Mesenchymal stem cell (in vitro differentiated cells and primary cell): Measurements from ENCODE around the gene ZC3H13.

Experiments used
- DNase-seq: peaks from one replicate; pipeline ENCODE4 v3.0.0-alpha.2; 2013
- H2AFZ ChIP-seq: one replicate; pipeline ENCODE4 v1.6.1; 2013; ENCODE audit warnings: low read depth, mild to moderate bottlenecking, control low read depth, inconsistent platforms, low read length, moderate library complexity
- H2AK5ac ChIP-seq: 2 replicates; pipeline ENCODE4 v1.6.1; 2013; ENCODE audit warnings: low read length, moderate library complexity, mild to moderate bottlenecking, inconsistent platforms; ENCODE audit not compliant: severe bottlenecking
- H2BK120ac ChIP-seq: one replicate; pipeline ENCODE4 v1.6.1; 2013; ENCODE audit warnings: low read depth, mild to moderate bottlenecking, inconsistent platforms, low read length, moderate library complexity
- H2BK12ac ChIP-seq, 2 experiments: one replicate each; pipeline ENCODE4 v1.6.1; 2013; ENCODE audit warnings: inconsistent platforms in 2 of 2, low read length in 2 of 2, mild to moderate bottlenecking in 2 of 2, moderate library complexity in 2 of 2, control low read depth in 1 of 2
- H2BK15ac ChIP-seq: one replicate; pipeline ENCODE4 v1.6.1; 2013; ENCODE audit warnings: mild to moderate bottlenecking, low read depth, inconsistent platforms; ENCODE audit not compliant: poor library complexity, severe bottlenecking
- H2BK5ac ChIP-seq: 2 replicates; pipeline ENCODE4 v1.6.1; 2013; ENCODE audit warnings: low read depth, mild to moderate bottlenecking, low read length, control low read depth, inconsistent platforms; ENCODE audit not compliant: poor library complexity, severe bottlenecking
- H3K14ac ChIP-seq, 2 experiments: one replicate each; pipeline ENCODE4 v1.6.1; 2013; ENCODE audit warnings: inconsistent platforms in 2 of 2, low read length in 2 of 2, control low read depth in 1 of 2, mild to moderate bottlenecking in 1 of 2, moderate library complexity in 1 of 2
- H3K18ac ChIP-seq, 2 experiments: one replicate each; pipeline ENCODE4 v1.6.1; 2013; ENCODE audit warnings: inconsistent platforms in 2 of 2, low read length in 2 of 2, control low read depth in 1 of 2, low read depth in 1 of 2, mild to moderate bottlenecking in 1 of 2
- H3K23ac ChIP-seq, 2 experiments: one replicate each; pipeline ENCODE4 v1.6.1; 2013; ENCODE audit warnings: inconsistent platforms in 2 of 2, low read length in 2 of 2, mild to moderate bottlenecking in 2 of 2, moderate library complexity in 2 of 2, control low read depth in 1 of 2
- H3K27ac ChIP-seq: 2 replicates; pipeline ENCODE4 v1.5.1; 2013; ENCODE audit warnings: mild to moderate bottlenecking, moderate library complexity, low read length, control low read depth, inconsistent platforms; ENCODE audit not compliant: poor library complexity, severe bottlenecking
- H3K27me3 ChIP-seq, 2 experiments: 2 replicates each; pipeline versions ENCODE4 v1.6.1 to v1.7.0; 2013; ENCODE audit warnings: low read length in 2 of 2, mild to moderate bottlenecking in 2 of 2, moderate library complexity in 2 of 2, control low read depth in 1 of 2, inconsistent platforms in 1 of 2; ENCODE audit not compliant: control insufficient read depth in 1 of 2, insufficient read depth in 1 of 2
- H3K36me3 ChIP-seq, 2 experiments: 2 replicates each; pipeline versions ENCODE4 v1.6.1 to v1.7.0; 2013; ENCODE audit warnings: low read length in 2 of 2, control low read depth in 1 of 2, inconsistent platforms in 1 of 2, low read depth in 1 of 2, mild to moderate bottlenecking in 1 of 2; ENCODE audit not compliant: insufficient read depth in 2 of 2, control insufficient read depth in 1 of 2
- H3K4ac ChIP-seq, 2 experiments: one replicate each; pipeline ENCODE4 v1.6.1; 2013; ENCODE audit warnings: inconsistent platforms in 2 of 2, low read length in 2 of 2, mild to moderate bottlenecking in 2 of 2, moderate library complexity in 2 of 2, control low read depth in 1 of 2, low read depth in 1 of 2
- H3K4me1 ChIP-seq: 2 replicates; pipeline ENCODE4 v1.6.1; 2013; ENCODE audit warnings: low read depth, low read length, control low read depth; ENCODE audit not compliant: control insufficient read depth, insufficient read depth
- H3K4me2 ChIP-seq: 2 replicates; pipeline ENCODE4 v1.6.1; 2013; ENCODE audit warnings: low read length, mild to moderate bottlenecking, inconsistent platforms; ENCODE audit not compliant: poor library complexity, severe bottlenecking
- H3K4me3 ChIP-seq, 2 experiments: 2 replicates each; pipeline versions ENCODE4 v1.5.1 to v1.7.0; 2013; ENCODE audit warnings: low read length in 2 of 2, mild to moderate bottlenecking in 2 of 2, control low read depth in 1 of 2, low read depth in 1 of 2; ENCODE audit not compliant: insufficient read depth in 1 of 2
- H3K79me1 ChIP-seq: replicated peaks from 2 replicates; pipeline ENCODE4 v1.6.1; 2013; ENCODE audit warnings: mild to moderate bottlenecking, control low read depth, low read length, inconsistent platforms; ENCODE audit not compliant: poor library complexity, severe bottlenecking
- H3K9ac ChIP-seq: 2 replicates; pipeline ENCODE4 v1.7.0; 2013; ENCODE audit warnings: mild to moderate bottlenecking, low read length, moderate library complexity
- H3K9me3 ChIP-seq: 2 replicates; pipeline ENCODE4 v1.7.0; 2013; ENCODE audit warnings: mild to moderate bottlenecking, low read length; ENCODE audit not compliant: control insufficient read depth
- H4K8ac ChIP-seq: one replicate; pipeline ENCODE4 v1.6.1; 2013; ENCODE audit warnings: inconsistent platforms, mild to moderate bottlenecking, low read length, moderate library complexity
- H4K91ac ChIP-seq: one replicate; pipeline ENCODE4 v1.6.1; 2013; ENCODE audit warnings: mild to moderate bottlenecking, low read length, inconsistent platforms
- WGBS: methylation state at CpG from one replicate; pipeline ENCODE4 v1.1.7; 2013; ENCODE audit warnings: mixed read lengths; 5-methylcytosine and 5-hydroxymethylcytosine counted together

ZC3H13 gene

GRCh38 chr13:46039411-46040182 lies 12.9 kb downstream of the ZC3H13 start:
- Histone ChIP-seq H3K4ac (no peak overlapping the region), H3K27me3 (no peaks in the 10 kb centered on the region), H3K4me2 (no peak overlapping the region), H3K18ac (no peak overlapping the region), H2BK5ac (no peak overlapping the region), H3K36me3 (peaks cover 3 to 54% of the 10 kb centered on the region in 2 experiments), H3K27ac (no peak overlapping the region), H3K9me3 (no peaks in the 10 kb centered on the region), H3K14ac (no peak overlapping the region), H4K8ac (no peak overlapping the region), H2BK120ac (no peak overlapping the region), H3K4me3 (no peak overlapping the region), H2BK12ac (no peak overlapping the region), H3K4me1 (no peaks in the 10 kb centered on the region), H3K23ac (no peak overlapping the region), H2AFZ (no peak overlapping the region), H2AK5ac (no peak overlapping the region), H3K9ac (no peak overlapping the region), H2BK15ac (no peak overlapping the region), H4K91ac (no peak overlapping the region), H3K79me1 (peaks cover 18% of the 10 kb centered on the region)
- no peak for DNase-seq
- WGBS, result 100% methylated on average over 1 of the region's 6 CpGs

GRCh38 chr13:46038296-46038695 lies 14.2 kb downstream of the ZC3H13 start:
- H3K23ac ChIP-seq, result no peak overlapping the region
- peaks cover 3 to 64% of the 10 kb centered on the region in 2 experiments for H3K36me3 ChIP-seq
- H2AFZ ChIP-seq, result no peak overlapping the region
- H3K4ac ChIP-seq, result no peak overlapping the region
- peaks cover 18% of the 10 kb centered on the region for H3K79me1 ChIP-seq
- H4K91ac ChIP-seq, result no peak overlapping the region
- no peak overlapping the region for H2BK15ac ChIP-seq
- H3K27ac ChIP-seq, result no peak overlapping the region
- H4K8ac ChIP-seq, result no peak overlapping the region
- H2BK5ac ChIP-seq, result no peak overlapping the region
- no peaks in the 10 kb centered on the region for H3K9me3 ChIP-seq
- no peak overlapping the region for H3K4me3 ChIP-seq
- H3K9ac ChIP-seq, result no peak overlapping the region
- no peak overlapping the region for H3K18ac ChIP-seq
- WGBS, result 99% methylated on average over 4 of the region's 4 CpGs
- no peak overlapping the region for H3K14ac ChIP-seq
- no peaks in the 10 kb centered on the region for H3K27me3 ChIP-seq
- H3K4me2 ChIP-seq, result no peak overlapping the region
- no peak overlapping the region for H2BK120ac ChIP-seq
- no peak for DNase-seq
- no peak overlapping the region for H2AK5ac ChIP-seq
- H2BK12ac ChIP-seq, result no peak overlapping the region
- H3K4me1 ChIP-seq, result no peaks in the 10 kb centered on the region

- no peak overlapping the region for H3K18ac ChIP-seq
- peaks cover 8% of the 10 kb centered on the region for H3K9me3 ChIP-seq
- no peak overlapping the region for H3K4me2 ChIP-seq
- H2BK15ac ChIP-seq, result no peak overlapping the region
- H2BK12ac ChIP-seq, result no peak overlapping the region
- H3K79me1 ChIP-seq, result peaks cover 20% of the 10 kb centered on the region
- no peaks in the 10 kb centered on the region for H3K4me1 ChIP-seq
- no peak overlapping the region for H4K8ac ChIP-seq
- H3K9ac ChIP-seq, result no peak overlapping the region
- H3K4me3 ChIP-seq, result no peak overlapping the region
- H4K91ac ChIP-seq, result no peak overlapping the region
- no peak overlapping the region for H3K27ac ChIP-seq
- H3K4ac ChIP-seq, result no peak overlapping the region
- H2BK5ac ChIP-seq, result no peak overlapping the region
- no peak for DNase-seq
- no peak overlapping the region for H2AK5ac ChIP-seq
- H2BK120ac ChIP-seq, result no peak overlapping the region
- H3K14ac ChIP-seq, result no peak overlapping the region
- 97% methylated on average over 2 of the region's 2 CpGs for WGBS
- H3K36me3 ChIP-seq, result peaks cover 3 to 55% of the 10 kb centered on the region in 2 experiments
- H2AFZ ChIP-seq, result no peak overlapping the region
- no peak overlapping the region for H3K23ac ChIP-seq
- no peaks in the 10 kb centered on the region for H3K27me3 ChIP-seq
Observed at GRCh38 chr13:46035066-46035465, 17.5 kb downstream of the ZC3H13 start.

- H2BK5ac ChIP-seq, result no peak overlapping the region
- DNase-seq, result no peak
- no peak overlapping the region for H2AK5ac ChIP-seq
- no peak overlapping the region for H3K27ac ChIP-seq
- no peak overlapping the region for H2BK120ac ChIP-seq
- H3K9ac ChIP-seq, result no peak overlapping the region
- H3K4ac ChIP-seq, result no peak overlapping the region
- H3K27me3 ChIP-seq, result no peaks in the 10 kb centered on the region
- no peak overlapping the region for H4K8ac ChIP-seq
- H3K36me3 ChIP-seq, result peaks cover 0 to 49% of the 10 kb centered on the region in 2 experiments
- H3K4me3 ChIP-seq, result no peak overlapping the region
- no peak overlapping the region for H2AFZ ChIP-seq
- no peak overlapping the region for H3K14ac ChIP-seq
- no peak overlapping the region for H3K18ac ChIP-seq
- no peak overlapping the region for H3K4me2 ChIP-seq
- no peak overlapping the region for H2BK12ac ChIP-seq
- no peak overlapping the region for H3K23ac ChIP-seq
- H3K4me1 ChIP-seq, result no peaks in the 10 kb centered on the region
- peaks cover 8% of the 10 kb centered on the region for H3K9me3 ChIP-seq
- no peak overlapping the region for H2BK15ac ChIP-seq
- peaks cover 10% of the 10 kb centered on the region for H3K79me1 ChIP-seq
- no peak overlapping the region for H4K91ac ChIP-seq
Observed at GRCh38 chr13:46032341-46032740, 20.2 kb downstream of the ZC3H13 start.
